K562 (cell line): ENCODE measurements around the gene PTK7. TPM values are rescaled to one million over a fixed set of nuclear protein-coding genes. Genes with fewer than 3 reads are reported as not detected.

Experiments used
- ATAC-seq: fragments of 200-7000 bp; cut with Tn5 transposase; 3 replicates; pipeline ENCODE4 v1.9.1; 2020; ENCODE audit warnings: moderate library complexity
- BruUV-seq: library from RNA; stranded (reverse); fragments of 400-500 nt; replicated peaks from 2 replicates; lab custom pipeline; 2021; lab: Mats Ljungman, UMichigan
- CTCF ChIA-PET: fragments of 300-600 bp; formaldehyde crosslinking; extraction: SDS; loops from one replicate; lab custom pipeline; 2021; ENCODE audit warnings: low intra/inter-chr PET ratio; lab: Yijun Ruan, JAX
- POLR2A ChIA-PET: fragments of 300-600, 350-650 bp; sonication (Branson Sonifier 250); formaldehyde crosslinking; extraction: SDS; loops from one replicate; lab custom pipeline; 2021; ENCODE audit warnings: antibody characterized with exemption, inconsistent platforms; lab: Yijun Ruan, JAX
- DNase-seq, 4 experiments: peaks; one replicate each; pipeline versions ENCODE4 v3.0.0 to v3.0.0-alpha.2; 2011 to 2018; ENCODE audit warnings: low spot score in 3 of 4, mixed read lengths in 3 of 4; ENCODE audit errors: extremely low read depth in 1 of 4
- FAIRE-seq: peaks from 2 replicates; lab custom pipeline; 2011; peaks lifted over from hg19 to GRCh38; lab: Jason Lieb, UNC
- H2AFZ ChIP-seq: 2 replicates; pipeline ENCODE4 v1.6.0; 2011; ENCODE audit warnings: low read depth, low read length, control low read depth, inconsistent platforms
- H3K27ac ChIP-seq: fragments of 200-600 bp; 3 replicates; pipeline ENCODE4 v1.8.0; 2011; ENCODE audit warnings: low read depth, mild to moderate bottlenecking, control low read depth, inconsistent platforms, low read length, moderate library complexity, mixed read lengths; ENCODE audit errors: extremely low read depth
- H3K27me3 ChIP-seq, 2 experiments: fragments of 300-600 bp in 1 of 2; 2 replicates in 1 of 2; 3 replicates in 1 of 2; pipeline versions ENCODE4 v1.6.0 to v1.8.0; 2011; ENCODE audit warnings: inconsistent platforms in 2 of 2, low read length in 2 of 2, mild to moderate bottlenecking in 1 of 2, mixed read lengths in 1 of 2, moderate library complexity in 1 of 2; ENCODE audit not compliant: control insufficient read depth in 2 of 2, insufficient read depth in 2 of 2
- H3K36me3 ChIP-seq: fragments of 300-600 bp; 3 replicates; pipeline ENCODE4 v1.8.0; 2011; ENCODE audit warnings: mild to moderate bottlenecking, low read length, inconsistent platforms; ENCODE audit not compliant: control insufficient read depth, insufficient read depth
- H3K4me1 ChIP-seq, 2 experiments: fragments of 200-600 bp in 1 of 2; replicated peaks in 1 of 2; 2 replicates in 1 of 2; 3 replicates in 1 of 2; pipeline versions ENCODE4 v1.5.1 to v1.8.0; 2011; ENCODE audit warnings: inconsistent platforms in 2 of 2, low read length in 2 of 2, mild to moderate bottlenecking in 1 of 2, mixed read lengths in 1 of 2, moderate library complexity in 1 of 2; ENCODE audit not compliant: control insufficient read depth in 2 of 2, insufficient read depth in 2 of 2
- H3K4me2 ChIP-seq: 2 replicates; pipeline ENCODE4 v1.6.1; 2011; ENCODE audit warnings: low read length, control low read depth, inconsistent platforms, mixed read lengths; ENCODE audit not compliant: insufficient read depth
- H3K4me3 ChIP-seq: fragments of 200-600 bp; sonication (generic), shearing (Covaris generic); 2 replicates; pipeline ENCODE4 v1.5.1; 2016; ENCODE audit warnings: control low read depth, inconsistent platforms
- H3K79me2 ChIP-seq: fragments of 200-600 bp; 3 replicates; pipeline ENCODE4 v1.8.0; 2011; ENCODE audit warnings: low read length, inconsistent platforms; ENCODE audit not compliant: control insufficient read depth, insufficient read depth
- H3K9ac ChIP-seq, 2 experiments: 2 replicates each; pipeline versions ENCODE4 v1.6.0 to v1.6.1; 2011; ENCODE audit warnings: low read depth in 2 of 2, low read length in 2 of 2, control low read depth in 1 of 2, inconsistent platforms in 1 of 2, mild to moderate bottlenecking in 1 of 2, mixed read lengths in 1 of 2; ENCODE audit not compliant: insufficient read depth in 1 of 2
- H3K9me1 ChIP-seq: one replicate; pipeline ENCODE4 v1.6.0; 2011; ENCODE audit warnings: inconsistent platforms, mild to moderate bottlenecking, low read length, moderate library complexity; ENCODE audit not compliant: control insufficient read depth, insufficient read depth
- H3K9me3 ChIP-seq: replicated peaks from 2 replicates; pipeline ENCODE4 v1.5.1; 2011; ENCODE audit warnings: low read depth, low read length, inconsistent platforms; ENCODE audit not compliant: control insufficient read depth, insufficient read depth
- H4K20me1 ChIP-seq: replicated peaks from 2 replicates; pipeline ENCODE4 v1.6.1; 2011; ENCODE audit warnings: low read length, inconsistent platforms, mixed read lengths; ENCODE audit not compliant: control insufficient read depth, insufficient read depth
- CBX8 ChIP-seq: fragments of 200-600 bp; sonication (generic); IDR thresholded peaks from 2 replicates; pipeline ENCODE4 v1.6.1; 2012; ENCODE audit warnings: borderline replicate concordance, mixed run types, low read depth, mild to moderate bottlenecking, moderate library complexity, mixed read lengths, low read length, control low read depth, inconsistent platforms; ENCODE audit not compliant: poor library complexity, severe bottlenecking; ENCODE audit errors: extremely low read depth
- EGR1 ChIP-seq: fragments of 450-650 bp; conservative IDR thresholded peaks from 2 replicates; pipeline ENCODE4 v1.6.1; 2017; ENCODE audit warnings: mild to moderate bottlenecking
- FOS ChIP-seq: IDR thresholded peaks from 3 replicates; pipeline ENCODE4 v1.6.1; 2011; ENCODE audit not compliant: insufficient read length; ENCODE audit errors: extremely low read depth
- FOXJ3 ChIP-seq: sonication (generic); formaldehyde crosslinking; IDR thresholded peaks from 2 replicates; pipeline ENCODE4 v1.4.0; 2020; ENCODE audit warnings: mild to moderate bottlenecking, missing genetic modification reagents
- FOXK2 ChIP-seq, 2 experiments: fragments of 450-650 bp; IDR thresholded peaks in 1 of 2; conservative IDR thresholded peaks in 1 of 2; 2 replicates each; pipeline ENCODE4 v1.6.1; 2016; ENCODE audit warnings: low read depth in 2 of 2, mild to moderate bottlenecking in 1 of 2
- HCFC1 ChIP-seq: IDR thresholded peaks from 2 replicates; pipeline ENCODE4 v1.6.1; 2012; ENCODE audit warnings: low read depth, low read length, improper control_type of control experiment
- HLTF ChIP-seq: fragments of 450-650 bp; IDR thresholded peaks from 2 replicates; pipeline ENCODE4 v1.6.1; 2016
- HNRNPLL ChIP-seq: fragments of 200-400 bp; formaldehyde crosslinking; IDR thresholded peaks from 2 replicates; pipeline ENCODE4 v1.6.1; 2017; ENCODE audit warnings: low read length, low read depth, mild to moderate bottlenecking; ENCODE audit not compliant: poor library complexity, severe bottlenecking
- NEUROD1 ChIP-seq: fragments of 150-350 bp; IDR thresholded peaks from 2 replicates; pipeline ENCODE4 v1.6.1; 2014; ENCODE audit warnings: borderline replicate concordance, low read length, low read depth; ENCODE audit not compliant: partially characterized antibody
- NR2C2 ChIP-seq, 2 experiments: fragments of 200-800 bp in 1 of 2; sonication (Bioruptor generic) in 1 of 2; sonication (generic) in 1 of 2; formaldehyde crosslinking in 1 of 2; IDR thresholded peaks; 2 replicates each; pipeline versions ENCODE4 v1.6.1 to v1.8.0; 2016 to 2022; ENCODE audit warnings: mild to moderate bottlenecking in 1 of 2, missing compliant biosample characterization in 1 of 2, missing genetic modification characterization in 1 of 2, missing genetic modification reagents in 1 of 2
- WGBS: fragments of 100-300 bp; shearing (Covaris generic); methylation state at CpG from one replicate; pipeline ENCODE4 v1.1.6; 2016; ENCODE audit warnings: low coverage, mixed read lengths; ENCODE audit not compliant: insufficient coverage; ENCODE audit errors: missing lambda C conversion rate; 5-methylcytosine and 5-hydroxymethylcytosine counted together
- in situ Hi-C: fragments of 300-500 bp; cut with MboI; formaldehyde crosslinking; loops from 4 replicates; pipeline ENCODE4 v1.15.0; 2018; ENCODE audit warnings: inconsistent platforms, mixed read lengths
- intact Hi-C: fragments of 100-400 bp; cut with micrococcal nuclease; formaldehyde crosslinking; loops from 2 replicates; pipeline ENCODE4 v1.14.2; 2022
- polyA plus RNA-seq, 8 experiments: library from polyadenylated mRNA; depleted of rRNA in 4 of 8; stranded (reverse) in 5 of 8; unstranded in 3 of 8; fragments of >200 nt; fragmentation: Nextera tagmentation in 2 of 8; fragmentation: Illumina TruSeq in 1 of 8; extraction: Ambion mirVana in 2 of 8; extraction: Trizol in 1 of 8; gene quantifications; 2 replicates each; pipeline versions ENCODE4 v1.2.1 to v1.2.3, GENCODE V29; 2011 to 2014; ENCODE audit warnings: inconsistent platforms in 1 of 8, missing spikeins in 1 of 8
- total RNA-seq, 7 experiments: library from RNA; depleted of rRNA in 6 of 7; stranded (reverse); fragments of >200 nt in 6 of 7; fragmentation: Illumina TruSeq in 2 of 7; extraction: Trizol in 2 of 7; gene quantifications; 2 replicates each; pipeline versions ENCODE4 v1.2.1 to v1.2.3, GENCODE V29; 2011 to 2021; ENCODE audit warnings: low replicate concordance in 1 of 7
- TF ChIP-seq, protein P1 (sequence below): fragments of 200-800 bp; sonication (Bioruptor generic); IDR thresholded peaks from 2 replicates; pipeline ENCODE4 v1.6.1; 2017; ENCODE audit warnings: missing genetic modification characterization, missing compliant biosample characterization
- TF ChIP-seq, protein P2 (sequence below): sonication (generic); formaldehyde crosslinking; IDR thresholded peaks from 2 replicates; pipeline ENCODE4 v1.8.0; 2023; ENCODE audit warnings: mild to moderate bottlenecking, missing genetic modification reagents
- TF ChIP-seq, protein P3 (sequence below): fragments of 250-450 bp; sonication (Bioruptor Pico); IDR thresholded peaks from 2 replicates; pipeline ENCODE4 v1.5.0; 2021

The PTK7 gene
- total and polyA plus RNA-seq, 9 of the 15 experiments (the other 6 are each of a cell fraction or from before 2014, with no cell fraction given): 0.20 to 6.8 (median 4.2) TPM

DNA sequence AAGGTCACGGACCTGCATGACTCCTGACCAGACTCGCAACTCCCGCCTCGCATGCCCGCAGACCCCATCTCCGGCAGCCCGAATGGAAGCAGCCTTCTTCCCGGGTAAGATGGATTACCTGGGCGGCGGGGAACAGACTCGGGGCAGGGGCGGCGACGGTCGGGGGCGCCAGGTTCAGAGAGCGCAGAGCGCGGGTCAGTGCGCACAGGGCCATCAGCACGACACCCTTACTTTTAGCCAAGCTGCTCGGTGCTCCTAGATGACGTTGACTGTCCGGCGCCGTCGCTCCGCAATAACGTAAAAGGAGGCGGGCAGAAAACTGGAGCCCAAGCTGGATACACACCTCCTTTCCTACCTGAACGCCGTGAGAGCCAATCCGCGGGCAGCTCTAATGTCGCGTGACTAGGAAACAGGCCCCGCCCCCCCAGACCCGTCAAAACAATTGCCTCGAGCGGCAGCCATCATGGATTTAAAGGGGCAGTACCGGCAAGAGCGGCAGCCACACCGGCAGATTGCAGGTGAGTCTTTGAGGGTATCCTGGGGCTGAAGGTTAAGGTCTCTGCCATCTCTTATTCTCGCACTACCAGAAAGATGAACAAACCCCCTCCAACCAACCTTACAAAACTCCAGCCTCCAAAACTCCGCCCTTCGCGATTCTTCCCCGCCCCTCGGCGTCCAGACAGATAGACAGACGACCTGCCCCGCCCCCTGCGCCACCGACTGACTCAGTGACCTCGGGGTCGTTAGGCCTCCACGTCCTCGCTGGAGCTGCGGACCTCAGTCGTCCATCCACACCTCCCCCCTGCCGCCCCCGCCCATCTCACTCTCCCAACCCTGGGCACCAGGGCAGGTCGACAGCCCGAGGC lies 16.7 kb upstream of the PTK7 start, which contains the start of the genes KLC4 and MRPL2:
TSS of gene KLC4 (plus strand) at position 464 of the 866 bp plus-strand sequence. CDS start 1,705 bp downstream, outside the sequence.
TSS of gene MRPL2 (minus strand) at position 267 of the 866 bp plus-strand sequence. CDS start at position 214, 53 bp downstream.
- H3K79me2 ChIP-seq: peaks cover 21% of the 10 kb centered on the region
- no peaks in the 10 kb centered on the region for H3K27me3 ChIP-seq
- FAIRE-seq (peak; percentile 100), ATAC-seq (peak; percentile 97), DNase-seq (peak; percentile 99 to 100 (median 100))
- BruUV-seq: no TSS peak
- H3K4me2 ChIP-seq: peak within 1 kb of the TSS; percentile 96
- in situ Hi-C loops (no loop called here), intact Hi-C loops (loop anchor here (2.0 kb wide), 1 partner anchor 45 kb away; the partner anchor contains the start of gene KLHDC3)
- POLR2A ChIA-PET: interaction anchor here (0.5 to 2.4 kb wide), 13 partner anchors 10 to 806 kb away, joined by 3 to 10 read pairs (median 4); partner anchors contain the start of genes KLHDC3, MEA1 and PPP2R5D
- CTCF ChIA-PET: interaction anchor here (0.5 to 0.6 kb wide), 2 partner anchors 76 to 112 kb away, joined by 3 read pairs; no protein-coding TSS in a partner anchor
- peaks cover 15 to 18% of the 10 kb centered on the region in 2 experiments for H3K4me1 ChIP-seq
- peaks cover 43% of the 10 kb centered on the region for H3K36me3 ChIP-seq
- H3K4me3 ChIP-seq: peak within 1 kb of the TSS; percentile 88
- peak within 1 kb of the TSS; percentile 96 to 97 for H3K9ac ChIP-seq
- peak within 1 kb of the TSS; percentile 96 for H3K27ac ChIP-seq
- no peaks in the 10 kb centered on the region for H3K9me1 ChIP-seq
- under 1% methylated on average over 61 of the region's 64 CpGs for WGBS
- H4K20me1 ChIP-seq: no peaks in the 10 kb centered on the region
- H2AFZ ChIP-seq: peak within 1 kb of the TSS; percentile 98
- H3K9me3 ChIP-seq: no peaks in the 10 kb centered on the region
- TF ChIP-seq EGR1: peak; percentile 84
- peak; percentile 94 for TF ChIP-seq FOXK2 (conservative IDR thresholded peaks at IDR 0.05 in 1 of 2, IDR thresholded peaks at IDR 0.05 in 1 of 2; ENCODE audit: low read depth in 2 of 2)
- peak; percentile 16 for TF ChIP-seq NEUROD1
- peak; percentile 74 for TF ChIP-seq HNRNPLL
- TF ChIP-seq CBX8: no peak
- TF ChIP-seq, protein P1, sequence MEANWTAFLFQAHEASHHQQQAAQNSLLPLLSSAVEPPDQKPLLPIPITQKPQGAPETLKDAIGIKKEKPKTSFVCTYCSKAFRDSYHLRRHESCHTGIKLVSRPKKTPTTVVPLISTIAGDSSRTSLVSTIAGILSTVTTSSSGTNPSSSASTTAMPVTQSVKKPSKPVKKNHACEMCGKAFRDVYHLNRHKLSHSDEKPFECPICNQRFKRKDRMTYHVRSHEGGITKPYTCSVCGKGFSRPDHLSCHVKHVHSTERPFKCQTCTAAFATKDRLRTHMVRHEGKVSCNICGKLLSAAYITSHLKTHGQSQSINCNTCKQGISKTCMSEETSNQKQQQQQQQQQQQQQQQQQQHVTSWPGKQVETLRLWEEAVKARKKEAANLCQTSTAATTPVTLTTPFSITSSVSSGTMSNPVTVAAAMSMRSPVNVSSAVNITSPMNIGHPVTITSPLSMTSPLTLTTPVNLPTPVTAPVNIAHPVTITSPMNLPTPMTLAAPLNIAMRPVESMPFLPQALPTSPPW (CRISPR knock-in tag): peak; percentile 64; the same call in 1 of the 2 replicates
- TF ChIP-seq, protein P2, sequence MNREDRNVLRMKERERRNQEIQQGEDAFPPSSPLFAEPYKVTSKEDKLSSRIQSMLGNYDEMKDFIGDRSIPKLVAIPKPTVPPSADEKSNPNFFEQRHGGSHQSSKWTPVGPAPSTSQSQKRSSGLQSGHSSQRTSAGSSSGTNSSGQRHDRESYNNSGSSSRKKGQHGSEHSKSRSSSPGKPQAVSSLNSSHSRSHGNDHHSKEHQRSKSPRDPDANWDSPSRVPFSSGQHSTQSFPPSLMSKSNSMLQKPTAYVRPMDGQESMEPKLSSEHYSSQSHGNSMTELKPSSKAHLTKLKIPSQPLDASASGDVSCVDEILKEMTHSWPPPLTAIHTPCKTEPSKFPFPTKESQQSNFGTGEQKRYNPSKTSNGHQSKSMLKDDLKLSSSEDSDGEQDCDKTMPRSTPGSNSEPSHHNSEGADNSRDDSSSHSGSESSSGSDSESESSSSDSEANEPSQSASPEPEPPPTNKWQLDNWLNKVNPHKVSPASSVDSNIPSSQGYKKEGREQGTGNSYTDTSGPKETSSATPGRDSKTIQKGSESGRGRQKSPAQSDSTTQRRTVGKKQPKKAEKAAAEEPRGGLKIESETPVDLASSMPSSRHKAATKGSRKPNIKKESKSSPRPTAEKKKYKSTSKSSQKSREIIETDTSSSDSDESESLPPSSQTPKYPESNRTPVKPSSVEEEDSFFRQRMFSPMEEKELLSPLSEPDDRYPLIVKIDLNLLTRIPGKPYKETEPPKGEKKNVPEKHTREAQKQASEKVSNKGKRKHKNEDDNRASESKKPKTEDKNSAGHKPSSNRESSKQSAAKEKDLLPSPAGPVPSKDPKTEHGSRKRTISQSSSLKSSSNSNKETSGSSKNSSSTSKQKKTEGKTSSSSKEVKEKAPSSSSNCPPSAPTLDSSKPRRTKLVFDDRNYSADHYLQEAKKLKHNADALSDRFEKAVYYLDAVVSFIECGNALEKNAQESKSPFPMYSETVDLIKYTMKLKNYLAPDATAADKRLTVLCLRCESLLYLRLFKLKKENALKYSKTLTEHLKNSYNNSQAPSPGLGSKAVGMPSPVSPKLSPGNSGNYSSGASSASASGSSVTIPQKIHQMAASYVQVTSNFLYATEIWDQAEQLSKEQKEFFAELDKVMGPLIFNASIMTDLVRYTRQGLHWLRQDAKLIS (CRISPR knock-in tag): 0 out of 2 replicates have a peak, but pooled peaks have one; percentile 76
- no peak; the same call in 1 of the 2 replicates for TF ChIP-seq NR2C2 (CRISPR knock-in tag; IDR thresholded peaks at IDR 0.05)
- TF ChIP-seq NR2C2 (tag; IDR thresholded peaks at IDR 0.05): peak; percentile 93
- peak; percentile 75; the same call in 1 of the 2 replicates for TF ChIP-seq HLTF
- TF ChIP-seq FOXJ3: no peak
- peak; percentile 89 for TF ChIP-seq HCFC1
- TF ChIP-seq, protein P3, sequence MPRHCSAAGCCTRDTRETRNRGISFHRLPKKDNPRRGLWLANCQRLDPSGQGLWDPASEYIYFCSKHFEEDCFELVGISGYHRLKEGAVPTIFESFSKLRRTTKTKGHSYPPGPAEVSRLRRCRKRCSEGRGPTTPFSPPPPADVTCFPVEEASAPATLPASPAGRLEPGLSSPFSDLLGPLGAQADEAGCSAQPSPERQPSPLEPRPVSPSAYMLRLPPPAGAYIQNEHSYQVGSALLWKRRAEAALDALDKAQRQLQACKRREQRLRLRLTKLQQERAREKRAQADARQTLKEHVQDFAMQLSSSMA (CRISPR knock-in tag): no peak
- peak; percentile 47 for TF ChIP-seq FOS
